Ascending aorta (tissue), 2 donors: ENCODE results near the gene AIFM3. TPM values are rescaled to one million over a fixed set of nuclear protein-coding genes. Genes with fewer than 3 reads are reported as not detected.
"Not testable (repeated sequence)": the region's sequence is repeated elsewhere in the genome, so short reads cannot be mapped to it uniquely, and the experiment has no call there.

ENCODE experiments used
- DNase-seq, 2 donors: peaks; one replicate each; pipeline ENCODE4 v3.0.0-alpha.2; 2019; ENCODE audit warnings: low spot score in 2 of 2
- H3K27ac ChIP-seq, 2 donors: fragments of 200-600 bp; sonication (generic); one replicate each; pipeline ENCODE4 v1.5.1; 2016 to 2017; ENCODE audit warnings: mild to moderate bottlenecking in 1 of 2
- H3K27me3 ChIP-seq: fragments of 200-600 bp; sonication (generic); one replicate; pipeline ENCODE4 v1.5.1; 2017
- H3K36me3 ChIP-seq, 2 donors: fragments of 200-600 bp; sonication (generic); one replicate each; pipeline ENCODE4 v1.5.1; 2016
- H3K4me1 ChIP-seq, 2 donors: fragments of 200-600 bp; sonication (generic); one replicate each; pipeline ENCODE4 v1.5.1; 2016 to 2017; ENCODE audit warnings: mild to moderate bottlenecking in 1 of 2
- H3K4me3 ChIP-seq, 2 donors: fragments of 200-600 bp; sonication (generic); one replicate each; pipeline ENCODE4 v1.5.1; 2016 to 2017; ENCODE audit warnings: mild to moderate bottlenecking in 1 of 2
- H3K9me3 ChIP-seq, 2 donors: fragments of 200-600 bp; sonication (generic); one replicate each; pipeline ENCODE4 v1.5.1; 2016
- intact Hi-C: fragments of 100-400 bp; cut with DNase I; formaldehyde crosslinking; loops from one replicate; pipeline ENCODE4 v1.15.1; 2023
- total RNA-seq: library from RNA; depleted of rRNA; stranded (reverse); fragments of >200 nt; gene quantifications from one replicate; pipeline ENCODE4 v1.1.0, GENCODE V29; 2016
- TF ChIP-seq, protein P1 (sequence below), 3 experiments: fragments of 200-600 bp in 2 of 3; fragments of 450-650 bp in 1 of 3; sonication (generic) in 2 of 3; IDR thresholded peaks; one replicate each; pipeline ENCODE4 v1.5.1; 2016 to 2019; ENCODE audit warnings: antibody characterized with exemption in 3 of 3, mild to moderate bottlenecking in 1 of 3, moderate library complexity in 1 of 3

The AIFM3 gene
- total RNA-seq, 1 donor from 2014 or later: not detected

DNA sequence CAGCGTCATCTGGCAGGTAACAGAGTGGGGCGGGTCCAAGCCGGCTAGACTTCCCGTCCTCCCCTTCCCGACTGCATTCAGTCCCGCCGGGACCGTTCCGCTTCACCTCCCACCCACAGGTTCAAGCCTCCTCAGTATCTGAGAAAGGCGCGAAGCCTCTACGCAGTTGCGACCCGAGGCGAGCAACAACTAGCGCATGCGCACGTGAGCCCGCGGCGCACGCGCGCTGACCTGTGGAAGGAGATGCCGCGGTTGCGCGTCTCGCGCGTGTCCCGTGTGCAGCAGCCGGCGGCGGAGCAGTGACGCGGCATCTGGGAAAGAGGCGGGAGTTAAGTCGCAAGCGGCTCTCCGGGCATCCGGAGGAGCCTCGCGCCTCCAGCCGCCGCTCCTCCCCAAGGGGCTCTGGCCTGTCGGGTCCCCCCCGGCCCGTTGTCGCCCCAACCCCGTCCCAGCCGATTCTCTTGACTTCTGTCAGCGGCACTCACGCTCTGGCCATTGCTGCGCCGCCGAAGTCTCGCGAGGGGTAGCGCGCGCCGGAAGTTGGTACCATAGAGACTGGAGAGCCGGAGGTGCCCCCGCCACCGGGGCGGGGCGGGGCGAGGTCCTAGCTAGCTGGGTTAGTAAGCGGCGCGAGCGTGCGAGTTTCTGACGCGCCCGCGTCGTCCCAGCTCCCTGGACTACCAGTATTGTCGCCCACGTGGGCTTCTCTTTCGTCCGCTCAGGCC lies 34.7 kb downstream of the AIFM3 start, which contains the start of gene THAP7:
THAP7 (minus strand) TSS at position 518 of the 725 bp plus-strand sequence; CDS start at position 311, 207 bp downstream.
- intact Hi-C loops: loop anchor here (1.0 to 10.0 kb wide), 5 partner anchors 13 to 143 kb away; partner anchors contain the start of genes CRKL, LRRC74B, LZTR1 and PI4KA
- peaks cover 11 to 29% of the 10 kb centered on the region in 2 donors for H3K36me3 ChIP-seq
- no peaks in the 10 kb centered on the region for H3K27me3 ChIP-seq
- peaks cover 13 to 30% of the 10 kb centered on the region in 2 donors for H3K4me1 ChIP-seq
- H3K4me3 ChIP-seq: peak within 1 kb of the TSS; percentile 70 to 94
- peak within 1 kb of the TSS; percentile 97 to 98 for H3K27ac ChIP-seq
- DNase-seq: peak; percentile 91 to 99
- H3K9me3 ChIP-seq: no peaks in the 10 kb centered on the region
- TF ChIP-seq, protein P1, sequence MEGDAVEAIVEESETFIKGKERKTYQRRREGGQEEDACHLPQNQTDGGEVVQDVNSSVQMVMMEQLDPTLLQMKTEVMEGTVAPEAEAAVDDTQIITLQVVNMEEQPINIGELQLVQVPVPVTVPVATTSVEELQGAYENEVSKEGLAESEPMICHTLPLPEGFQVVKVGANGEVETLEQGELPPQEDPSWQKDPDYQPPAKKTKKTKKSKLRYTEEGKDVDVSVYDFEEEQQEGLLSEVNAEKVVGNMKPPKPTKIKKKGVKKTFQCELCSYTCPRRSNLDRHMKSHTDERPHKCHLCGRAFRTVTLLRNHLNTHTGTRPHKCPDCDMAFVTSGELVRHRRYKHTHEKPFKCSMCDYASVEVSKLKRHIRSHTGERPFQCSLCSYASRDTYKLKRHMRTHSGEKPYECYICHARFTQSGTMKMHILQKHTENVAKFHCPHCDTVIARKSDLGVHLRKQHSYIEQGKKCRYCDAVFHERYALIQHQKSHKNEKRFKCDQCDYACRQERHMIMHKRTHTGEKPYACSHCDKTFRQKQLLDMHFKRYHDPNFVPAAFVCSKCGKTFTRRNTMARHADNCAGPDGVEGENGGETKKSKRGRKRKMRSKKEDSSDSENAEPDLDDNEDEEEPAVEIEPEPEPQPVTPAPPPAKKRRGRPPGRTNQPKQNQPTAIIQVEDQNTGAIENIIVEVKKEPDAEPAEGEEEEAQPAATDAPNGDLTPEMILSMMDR (IDR thresholded peaks at IDR 0.05): no peak

- Histone ChIP-seq H3K9me3 (no peaks in the 10 kb centered on the region), H3K27me3 (no peaks in the 10 kb centered on the region), H3K36me3 (peaks cover 9 to 11% of the 10 kb centered on the region in 2 donors), H3K4me3 (peak overlapping the region in 1 of 2 donors; percentile 94), H3K27ac (peak overlapping the region; percentile 7 to 97), H3K4me1 (peaks cover 13 to 30% of the 10 kb centered on the region in 2 donors)
- no peak for DNase-seq
- intact Hi-C loops: loop anchor here (2.0 to 10.0 kb wide), 2 partner anchors 41 to 89 kb away; partner anchors contain the start of genes CRKL and LRRC74B
- TF ChIP-seq, protein P1 (IDR thresholded peaks at IDR 0.05): no peak
Observed at GRCh38 chr22:21003782-21004181, 36.7 kb downstream of the AIFM3 start.

GRCh38 chr22:21009208-21009607 lies 42.2 kb downstream of the AIFM3 start:
- H3K27me3 ChIP-seq, H3K4me3 ChIP-seq, H3K9me3 ChIP-seq, H3K27ac ChIP-seq, H3K36me3 ChIP-seq, DNase-seq, H3K4me1 ChIP-seq: not testable (repeated sequence)
- intact Hi-C loops: loop anchor here (10.0 kb wide), 1 partner anchor 94 kb away; the partner anchor contains the start of gene CRKL

DNA sequence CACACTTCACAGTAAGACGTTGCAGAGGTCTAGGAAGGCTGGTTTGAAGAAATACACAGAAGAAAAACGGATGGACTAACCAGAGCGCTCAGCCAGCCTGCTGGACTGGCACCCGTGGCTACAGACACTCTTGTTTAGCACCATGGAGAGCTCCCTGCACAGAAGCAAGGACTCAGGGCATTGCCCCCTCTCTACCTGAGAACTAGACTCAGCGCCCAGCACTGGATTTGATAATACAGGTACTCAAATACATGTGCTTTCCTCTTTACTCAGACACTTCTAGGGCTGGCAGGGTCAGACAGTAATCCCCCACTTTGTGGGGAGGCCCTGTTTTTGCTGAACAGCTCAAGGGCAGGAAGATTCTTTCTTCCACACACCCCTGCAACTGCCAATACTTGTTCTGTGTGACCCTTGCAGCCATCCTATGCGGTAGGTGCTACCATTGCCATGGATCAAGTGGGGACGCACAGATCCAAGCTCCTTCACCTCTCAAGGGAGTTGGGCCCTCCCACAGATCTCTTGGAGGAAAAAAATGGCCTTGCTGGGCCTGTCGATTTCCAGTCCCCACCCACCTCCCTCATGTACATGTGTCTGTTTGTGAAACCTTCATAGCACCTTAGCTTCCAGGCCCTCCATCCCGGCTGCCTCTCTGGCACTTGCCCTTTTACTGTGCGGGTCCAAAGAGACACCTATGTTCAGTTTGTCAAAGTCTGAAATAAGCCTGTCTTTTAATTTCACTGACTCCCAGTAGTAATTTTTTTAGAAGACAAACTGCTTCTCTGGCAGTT lies 42.8 kb downstream of the AIFM3 start:
- intact Hi-C loops: loop anchor here (2.0 to 10.0 kb wide), 2 partner anchors 19 to 95 kb away; partner anchors contain the start of gene CRKL
- no peak for DNase-seq
- Histone ChIP-seq H3K4me3 (no peak overlapping the region), H3K9me3 (no peaks in the 10 kb centered on the region), H3K36me3 (no peaks in the 10 kb centered on the region), H3K4me1 (peaks cover 3 to 5% of the 10 kb centered on the region in 2 donors), H3K27ac (no peak overlapping the region), H3K27me3 (no peaks in the 10 kb centered on the region)
- TF ChIP-seq, protein P1 (IDR thresholded peaks at IDR 0.05): no peak

DNA sequence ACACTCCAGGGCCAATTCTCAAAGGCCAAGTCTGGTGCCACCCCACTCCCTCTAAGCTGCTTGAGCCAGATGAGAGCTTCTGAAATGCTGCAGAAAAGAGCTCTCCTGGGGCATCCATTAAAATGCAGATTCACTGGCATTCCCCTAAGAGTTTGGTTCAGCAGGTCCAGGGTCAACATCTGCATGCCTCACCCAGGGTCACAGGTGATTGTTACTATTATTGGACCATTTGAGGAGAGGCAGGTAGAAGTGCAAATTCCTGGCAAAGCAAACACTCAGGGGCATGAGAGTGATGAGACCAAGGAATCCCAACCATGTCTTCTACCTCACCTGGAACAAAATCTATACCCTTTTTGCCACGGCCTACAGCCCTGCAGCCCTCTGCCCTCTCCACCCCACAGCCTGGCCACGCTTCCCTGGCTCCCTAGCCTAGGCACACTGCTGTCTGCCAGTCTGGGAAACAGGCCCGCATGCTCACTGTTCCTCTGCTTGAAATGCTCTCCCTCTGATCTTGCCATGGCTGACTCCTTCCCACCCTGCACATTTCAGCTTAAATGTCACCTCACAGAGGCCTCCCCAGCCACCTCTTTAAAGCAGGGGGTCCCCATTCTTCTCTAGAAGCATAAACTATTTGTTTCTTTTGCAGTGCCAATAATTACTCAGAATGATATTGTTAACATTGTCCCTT lies 43.5 kb downstream of the AIFM3 start:
- Histone ChIP-seq H3K4me3 (no peak overlapping the region), H3K27me3 (no peaks in the 10 kb centered on the region), H3K9me3 (no peaks in the 10 kb centered on the region), H3K4me1 (peaks cover 9 to 13% of the 10 kb centered on the region in 2 donors), H3K36me3 (no peaks in the 10 kb centered on the region), H3K27ac (no peak overlapping the region)
- intact Hi-C loops: loop anchor here (2.0 kb wide), 1 partner anchor 20 kb away; no protein-coding TSS in a partner anchor
- DNase-seq: no peak
- TF ChIP-seq, protein P1 (IDR thresholded peaks at IDR 0.05): no peak
